AG09319 (cell line): Measurements from ENCODE around the gene SPINK2.
A peak's percentile ranks its signal among the peaks of the same experiment; 100 is the strongest.

Experiments
- DNase-seq: peaks from one replicate; pipeline ENCODE4 v3.0.0-alpha.2; 2010; ENCODE audit warnings: low read depth; ENCODE audit errors: extremely low read depth
- CTCF ChIP-seq: IDR thresholded peaks from 2 replicates; pipeline ENCODE4 v1.5.1; 2011; ENCODE audit warnings: low read depth, mild to moderate bottlenecking, inconsistent platforms, low read length, moderate library complexity

SPINK2 gene, protein sequence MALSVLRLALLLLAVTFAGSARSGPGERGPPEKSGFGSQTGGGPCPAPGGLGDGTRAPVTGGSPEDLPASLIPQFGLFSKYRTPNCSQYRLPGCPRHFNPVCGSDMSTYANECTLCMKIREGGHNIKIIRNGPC

DNA sequence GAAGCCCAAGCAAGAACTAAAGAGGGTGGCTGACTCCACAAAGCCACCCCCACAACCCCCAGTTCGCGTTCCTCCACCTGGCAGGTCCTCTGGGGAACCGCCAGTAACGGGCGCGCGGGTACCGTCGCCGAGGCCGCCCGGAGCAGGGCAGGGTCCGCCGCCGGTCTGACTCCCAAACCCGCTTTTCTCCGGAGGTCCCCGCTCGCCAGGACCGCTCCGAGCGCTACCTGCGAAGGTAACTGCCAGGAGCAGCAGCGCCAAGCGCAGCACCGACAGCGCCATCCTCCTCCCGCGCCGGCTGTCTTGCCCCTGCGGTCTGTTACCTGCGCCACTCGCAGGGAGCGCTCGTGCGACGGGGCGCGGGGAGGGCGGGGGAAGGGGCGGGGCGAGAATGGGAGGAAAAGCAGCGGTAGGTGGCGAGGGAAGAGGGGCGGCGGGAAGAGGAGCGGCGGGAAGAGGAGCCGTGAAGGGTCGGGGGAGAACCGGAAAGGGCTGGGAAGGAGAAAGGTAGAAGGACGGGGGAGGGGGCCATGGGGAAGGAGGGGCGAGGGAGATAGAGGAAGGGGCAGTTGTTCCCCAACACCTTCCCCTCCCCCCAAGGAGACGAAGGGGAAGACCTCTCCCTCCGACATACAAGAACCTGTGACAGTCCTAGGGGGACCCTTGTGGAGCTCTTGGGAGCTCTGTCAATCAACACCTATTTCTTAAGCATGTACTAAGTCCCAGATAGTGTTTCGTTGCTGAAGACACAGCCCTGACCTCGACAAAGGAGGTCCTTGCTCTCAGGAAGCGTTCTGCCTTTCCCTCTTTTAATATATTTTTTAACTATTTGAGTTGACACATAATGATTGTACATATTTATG lies at the start of gene SPINK2:
SPINK2 (minus strand) TSS at position 321 of the 863 bp plus-strand sequence; CDS start at position 282, 39 bp downstream.
- DNase-seq, result no peak
- no peak for TF ChIP-seq CTCF

- no peak for TF ChIP-seq CTCF
- DNase-seq, result peak; percentile 85
Measured at GRCh38 chr4:56870946-56871345, 49.4 kb upstream of the SPINK2 start.

- TF ChIP-seq CTCF, result no peak
- DNase-seq, result no peak
Measured at GRCh38 chr4:56863441-56864139, 42.1 kb upstream of the SPINK2 start.

- DNase-seq, result no peak
- TF ChIP-seq CTCF, result no peak
Measured at GRCh38 chr4:56861360-56861759, 39.9 kb upstream of the SPINK2 start.

GRCh38 chr4:56860781-56861180 lies 39.3 kb upstream of the SPINK2 start:
- TF ChIP-seq CTCF, result no peak
- no peak for DNase-seq

- no peak for DNase-seq
- TF ChIP-seq CTCF, result no peak
Measured at GRCh38 chr4:56859841-56860240, 38.3 kb upstream of the SPINK2 start.
